ENCODE data around the gene FRMD5.

DNA sequence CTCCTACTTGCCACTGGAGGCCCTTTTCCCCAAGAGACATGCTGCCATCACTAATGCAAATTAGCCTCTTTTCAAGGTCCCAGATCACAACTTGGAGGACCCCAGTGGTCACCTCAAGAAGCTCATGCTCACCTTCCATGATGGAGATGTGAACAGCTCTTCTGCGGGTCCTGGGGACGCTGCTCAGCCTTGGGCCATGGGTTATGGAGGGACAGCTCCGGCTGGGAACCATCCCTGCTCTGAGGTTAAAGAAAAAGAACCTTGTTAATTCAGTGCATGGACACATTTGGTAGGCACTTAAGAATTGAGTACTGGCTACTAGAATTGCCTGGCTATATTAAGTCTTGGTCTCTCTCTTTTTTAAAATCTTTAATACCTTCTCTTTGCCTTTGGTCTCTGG, 311.5 kb downstream of the FRMD5 start:
- TF ChIP-seq, protein P1, sequence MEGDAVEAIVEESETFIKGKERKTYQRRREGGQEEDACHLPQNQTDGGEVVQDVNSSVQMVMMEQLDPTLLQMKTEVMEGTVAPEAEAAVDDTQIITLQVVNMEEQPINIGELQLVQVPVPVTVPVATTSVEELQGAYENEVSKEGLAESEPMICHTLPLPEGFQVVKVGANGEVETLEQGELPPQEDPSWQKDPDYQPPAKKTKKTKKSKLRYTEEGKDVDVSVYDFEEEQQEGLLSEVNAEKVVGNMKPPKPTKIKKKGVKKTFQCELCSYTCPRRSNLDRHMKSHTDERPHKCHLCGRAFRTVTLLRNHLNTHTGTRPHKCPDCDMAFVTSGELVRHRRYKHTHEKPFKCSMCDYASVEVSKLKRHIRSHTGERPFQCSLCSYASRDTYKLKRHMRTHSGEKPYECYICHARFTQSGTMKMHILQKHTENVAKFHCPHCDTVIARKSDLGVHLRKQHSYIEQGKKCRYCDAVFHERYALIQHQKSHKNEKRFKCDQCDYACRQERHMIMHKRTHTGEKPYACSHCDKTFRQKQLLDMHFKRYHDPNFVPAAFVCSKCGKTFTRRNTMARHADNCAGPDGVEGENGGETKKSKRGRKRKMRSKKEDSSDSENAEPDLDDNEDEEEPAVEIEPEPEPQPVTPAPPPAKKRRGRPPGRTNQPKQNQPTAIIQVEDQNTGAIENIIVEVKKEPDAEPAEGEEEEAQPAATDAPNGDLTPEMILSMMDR (IDR thresholded peaks at IDR 0.05 in 2 of 3, conservative IDR thresholded peaks at IDR 0.05 in 1 of 3; ENCODE audit: borderline replicate concordance in 1 of 3, insufficient read depth in 1 of 3, low read depth in 2 of 3, low read length in 2 of 3) = no peak
- TF ChIP-seq YY1 (IDR thresholded peaks at IDR 0.05; ENCODE audit: extremely low read depth, insufficient replicate concordance, low read depth, low read length) (no peak), EZH2 (IDR thresholded peaks at IDR 0.05) (no peak)
- TF ChIP-seq, protein P2, sequence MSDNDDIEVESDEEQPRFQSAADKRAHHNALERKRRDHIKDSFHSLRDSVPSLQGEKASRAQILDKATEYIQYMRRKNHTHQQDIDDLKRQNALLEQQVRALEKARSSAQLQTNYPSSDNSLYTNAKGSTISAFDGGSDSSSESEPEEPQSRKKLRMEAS (IDR thresholded peaks at IDR 0.05) = no peak
